Measurements from ENCODE around the gene ZNF513. TPM values are rescaled to one million over a fixed set of nuclear protein-coding genes. Genes with fewer than 3 reads are reported as not detected.
A peak's percentile ranks its signal among the peaks of the same experiment; 100 is the strongest.

Gene ZNF513
- total and polyA plus RNA-seq, 12 donors, result 3.1 to 83.7 (median 17.9) TPM

DNA sequence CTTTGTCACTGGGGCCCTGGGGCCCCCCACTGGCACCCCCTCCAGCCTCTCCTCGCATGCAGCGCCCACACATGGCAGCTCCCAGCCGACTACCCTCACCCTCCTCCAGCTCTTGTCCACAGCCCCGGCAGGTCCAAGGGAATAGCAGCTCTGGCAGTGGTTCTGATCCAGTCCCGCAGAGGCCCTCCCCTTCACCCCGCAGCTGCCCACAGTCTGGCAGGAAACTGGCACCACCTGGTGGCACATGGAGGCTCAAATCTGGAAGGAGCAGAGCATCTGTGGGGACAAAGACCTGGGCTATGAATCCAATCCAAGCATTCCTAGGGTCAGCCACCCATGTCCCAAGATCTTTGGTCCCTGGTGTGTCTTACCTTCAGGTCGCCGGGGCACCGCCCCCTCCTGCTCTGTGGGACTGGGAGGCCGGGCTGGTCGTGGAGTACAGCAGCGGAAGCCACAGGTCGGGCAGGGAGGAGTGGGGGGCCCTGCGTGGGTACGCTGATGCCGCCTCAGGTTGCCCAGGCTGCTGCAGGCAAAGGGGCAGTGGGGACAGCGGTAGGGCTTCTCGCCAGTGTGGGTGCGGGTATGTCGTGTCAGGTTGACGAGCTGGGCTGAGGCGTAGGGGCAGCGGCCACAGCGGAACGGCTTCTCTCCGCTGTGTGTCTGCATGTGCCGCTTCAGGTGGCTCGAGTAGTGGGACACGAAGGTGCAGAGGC, 2.3 kb downstream of the ZNF513 start:
- intact Hi-C loops (cut with DNase I), result no loop called here
- Histone ChIP-seq H3K4me3 (no peak overlapping the region), H3K27ac (peak overlapping the region in 2 of 5 donors; percentile 38 to 56), H3K27me3 (no peaks in the 10 kb centered on the region), H3K9me3 (replicated peaks in 1 of 3) (no peaks in the 10 kb centered on the region), H3K4me1 (replicated peaks in 1 of 2) (peaks cover 4 to 23% of the 10 kb centered on the region in 2 donors), H3K36me3 (replicated peaks in 1 of 2) (peaks cover 0 to 67% of the 10 kb centered on the region in 2 donors)
- DNase-seq, result peak in 6 of 7 donors; percentile 65 to 72 (median 70)
- no peak for TF ChIP-seq POLR2A (IDR thresholded peaks at IDR 0.05)
- TF ChIP-seq, protein P1, sequence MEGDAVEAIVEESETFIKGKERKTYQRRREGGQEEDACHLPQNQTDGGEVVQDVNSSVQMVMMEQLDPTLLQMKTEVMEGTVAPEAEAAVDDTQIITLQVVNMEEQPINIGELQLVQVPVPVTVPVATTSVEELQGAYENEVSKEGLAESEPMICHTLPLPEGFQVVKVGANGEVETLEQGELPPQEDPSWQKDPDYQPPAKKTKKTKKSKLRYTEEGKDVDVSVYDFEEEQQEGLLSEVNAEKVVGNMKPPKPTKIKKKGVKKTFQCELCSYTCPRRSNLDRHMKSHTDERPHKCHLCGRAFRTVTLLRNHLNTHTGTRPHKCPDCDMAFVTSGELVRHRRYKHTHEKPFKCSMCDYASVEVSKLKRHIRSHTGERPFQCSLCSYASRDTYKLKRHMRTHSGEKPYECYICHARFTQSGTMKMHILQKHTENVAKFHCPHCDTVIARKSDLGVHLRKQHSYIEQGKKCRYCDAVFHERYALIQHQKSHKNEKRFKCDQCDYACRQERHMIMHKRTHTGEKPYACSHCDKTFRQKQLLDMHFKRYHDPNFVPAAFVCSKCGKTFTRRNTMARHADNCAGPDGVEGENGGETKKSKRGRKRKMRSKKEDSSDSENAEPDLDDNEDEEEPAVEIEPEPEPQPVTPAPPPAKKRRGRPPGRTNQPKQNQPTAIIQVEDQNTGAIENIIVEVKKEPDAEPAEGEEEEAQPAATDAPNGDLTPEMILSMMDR (IDR thresholded peaks at IDR 0.05), result peak in 4 of 6 experiments; percentile 11 to 40 (median 30)
- 65 to 79% (median 74%) methylated on average over 13 to 29 of the region's 29 CpGs for WGBS, 4 donors

DNA sequence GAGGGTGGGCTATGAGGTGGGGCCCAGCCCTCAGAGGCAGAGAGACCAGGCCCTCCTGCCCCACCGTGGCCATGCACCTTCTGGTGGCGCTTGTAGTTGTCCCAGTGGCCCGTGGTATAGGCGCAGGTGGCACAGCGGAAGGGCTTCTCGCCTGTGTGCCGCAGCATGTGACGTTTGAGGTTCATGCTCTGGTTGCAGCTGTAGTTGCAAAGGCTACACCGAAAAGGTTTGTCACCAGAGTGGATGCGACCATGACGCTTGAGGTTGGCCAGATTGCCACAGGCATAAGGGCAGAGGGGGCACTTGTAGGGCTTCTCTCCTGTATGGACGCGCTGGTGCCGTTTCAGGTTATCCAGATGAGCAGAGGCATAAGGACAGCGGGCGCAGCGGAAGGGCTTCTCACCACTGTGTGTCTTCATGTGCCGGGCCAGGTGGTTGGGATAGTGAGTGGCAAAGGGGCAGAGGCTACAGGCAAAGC, 2.9 kb downstream of the ZNF513 start:
- Histone ChIP-seq H3K9me3 (replicated peaks in 1 of 3) (no peaks in the 10 kb centered on the region), H3K4me3 (no peak overlapping the region), H3K36me3 (replicated peaks in 1 of 2) (peaks cover 0 to 68% of the 10 kb centered on the region in 2 donors), H3K27ac (peak overlapping the region in 2 of 5 donors; percentile 38 to 56), H3K4me1 (replicated peaks in 1 of 2) (peaks cover 4 to 26% of the 10 kb centered on the region in 2 donors), H3K27me3 (no peaks in the 10 kb centered on the region)
- TF ChIP-seq, protein P1 (IDR thresholded peaks at IDR 0.05), result no peak
- no peak for TF ChIP-seq POLR2A (IDR thresholded peaks at IDR 0.05)
- 69 to 86% (median 83%) methylated on average over 7 to 18 of the region's 18 CpGs for WGBS, 4 donors
- intact Hi-C loops (cut with DNase I), result no loop called here
- peak in 4 of 7 donors; percentile 40 to 70 (median 54) for DNase-seq

DNA sequence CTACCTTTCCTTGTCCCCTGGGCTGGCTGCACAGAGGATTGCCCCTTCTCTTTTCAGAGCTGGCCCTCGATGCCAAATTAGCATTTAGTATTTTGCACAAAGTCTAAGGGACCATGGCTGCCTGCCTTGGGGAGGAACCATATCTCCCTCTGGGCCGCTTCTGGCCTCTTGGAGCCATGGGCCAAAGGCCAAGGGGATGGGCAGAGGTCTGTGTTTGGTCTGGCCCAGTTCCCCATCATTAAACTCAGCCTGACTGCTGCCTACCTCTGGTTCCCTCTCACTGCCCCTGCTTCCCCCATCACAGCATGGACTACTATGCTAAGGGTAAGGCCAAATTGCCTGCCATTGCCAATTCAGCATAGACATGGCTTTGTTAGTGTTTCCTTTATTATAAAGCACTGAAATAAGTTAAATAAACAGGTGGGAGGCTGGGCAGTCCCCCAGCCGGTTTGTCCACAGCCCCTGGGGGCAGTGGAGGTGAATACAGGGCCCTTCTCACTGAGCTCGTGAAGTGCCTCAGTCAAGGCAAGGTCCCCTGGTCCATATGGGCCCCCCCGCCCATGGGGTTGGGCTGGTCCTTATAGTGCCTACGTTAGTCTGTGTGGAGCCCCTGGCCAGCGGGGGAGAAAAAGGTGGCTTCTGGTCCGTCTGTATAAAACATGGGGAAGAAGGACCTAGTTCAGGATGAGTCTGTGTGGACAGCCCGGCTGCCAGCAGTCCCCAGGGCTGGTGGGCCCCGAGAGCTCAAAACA, 3.5 kb downstream of the ZNF513 start:
- H3K4me3 ChIP-seq, result no peak overlapping the region
- peaks cover 5 to 32% of the 10 kb centered on the region in 2 donors for H3K4me1 ChIP-seq (replicated peaks in 1 of 2)
- no peak overlapping the region for H3K27ac ChIP-seq
- no peaks in the 10 kb centered on the region for H3K9me3 ChIP-seq (replicated peaks in 1 of 3)
- intact Hi-C loops (cut with DNase I), result no loop called here
- 59 to 65% (median 64%) methylated on average over 5 to 10 of the region's 10 CpGs for WGBS, 4 donors
- TF ChIP-seq, protein P1 (IDR thresholded peaks at IDR 0.05), result no peak
- TF ChIP-seq POLR2A (IDR thresholded peaks at IDR 0.05), result no peak
- DNase-seq, result peak in 1 of 7 donors; percentile 58
- H3K36me3 ChIP-seq (replicated peaks in 1 of 2), result peaks cover 0 to 65% of the 10 kb centered on the region in 2 donors
- no peaks in the 10 kb centered on the region for H3K27me3 ChIP-seq

DNA sequence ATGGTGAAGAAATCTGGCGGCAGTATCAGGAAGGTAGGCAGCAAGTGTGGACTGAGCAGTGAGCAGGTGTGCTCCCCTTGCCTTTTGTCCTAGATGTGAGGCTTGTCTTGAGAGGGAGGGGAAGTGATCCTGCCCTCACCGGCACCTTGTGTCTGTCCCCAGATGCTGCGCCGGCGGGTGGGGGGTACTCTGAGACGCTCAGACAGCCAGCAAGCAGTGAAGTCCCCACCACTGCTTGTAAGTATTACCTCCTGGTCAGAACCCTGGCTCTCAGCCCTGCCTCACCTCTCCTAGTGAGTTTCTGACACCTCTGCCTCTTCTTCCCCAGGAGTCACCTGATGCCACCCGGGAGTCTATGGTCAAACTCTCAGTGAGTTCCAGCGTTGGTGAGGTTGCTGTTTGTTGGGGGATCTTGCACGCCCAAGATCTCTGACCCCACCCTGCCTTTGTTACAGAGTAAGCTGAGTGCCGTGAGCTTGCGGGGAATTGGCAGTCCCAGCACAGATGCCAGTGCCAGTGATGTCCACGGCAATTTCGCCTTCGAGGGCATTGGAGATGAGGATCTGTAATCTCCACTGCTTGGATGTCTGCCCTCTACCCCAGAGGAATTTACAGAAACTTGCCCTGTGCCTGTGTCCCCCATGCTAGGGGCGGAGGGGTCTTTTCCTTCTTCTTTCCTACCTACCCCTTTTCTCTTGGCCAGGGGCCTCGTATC, 4.2 kb downstream of the ZNF513 start:
- Histone ChIP-seq H3K4me1 (replicated peaks in 1 of 2) (peaks cover 12 to 37% of the 10 kb centered on the region in 2 donors), H3K27me3 (no peaks in the 10 kb centered on the region), H3K4me3 (no peak overlapping the region), H3K27ac (no peak overlapping the region), H3K9me3 (replicated peaks in 1 of 3) (no peaks in the 10 kb centered on the region), H3K36me3 (replicated peaks in 1 of 2) (peaks cover 0 to 62% of the 10 kb centered on the region in 2 donors)
- WGBS, 4 donors, result 83 to 87% (median 86%) methylated on average over 11 to 16 of the region's 16 CpGs
- intact Hi-C loops (cut with DNase I), result no loop called here
- DNase-seq, result peak in 1 of 7 donors; percentile 54
- TF ChIP-seq POLR2A (IDR thresholded peaks at IDR 0.05), result no peak
